GM12891 (cell line): ENCODE results near the gene BUD13.

Experiments
- DNase-seq: peaks from one replicate; pipeline ENCODE4 v3.0.0; 2011; ENCODE audit warnings: low spot score; ENCODE audit not compliant: insufficient read length
- FAIRE-seq: peaks from 2 replicates; lab custom pipeline; 2011; peaks lifted over from hg19 to GRCh38; lab: Jason Lieb, UNC
- PAX5 ChIP-seq: IDR thresholded peaks from 2 replicates; pipeline ENCODE4 v1.6.1; 2011; ENCODE audit warnings: low read length, moderate library complexity, mild to moderate bottlenecking; ENCODE audit not compliant: insufficient read depth, severe bottlenecking
- POLR2A ChIP-seq: IDR thresholded peaks from 2 replicates; pipeline ENCODE4 v1.6.1; 2011; ENCODE audit warnings: low read depth, low read length, control low read depth
- POLR2AphosphoS5 ChIP-seq: IDR thresholded peaks from 2 replicates; pipeline ENCODE4 v1.6.1; 2011; ENCODE audit warnings: low read depth, low read length, control low read depth
- POU2F2 ChIP-seq: IDR thresholded peaks from 2 replicates; pipeline ENCODE4 v1.6.1; 2011; ENCODE audit warnings: low read depth, mild to moderate bottlenecking, control low read depth, low read length, moderate library complexity
- SPI1 ChIP-seq: IDR thresholded peaks from 2 replicates; pipeline ENCODE4 v1.6.1; 2011; ENCODE audit warnings: low read depth, low read length, control low read depth
- TAF1 ChIP-seq: IDR thresholded peaks from 2 replicates; pipeline ENCODE4 v1.6.1; 2011; ENCODE audit warnings: low read depth, low read length, control low read depth

Gene BUD13

DNA sequence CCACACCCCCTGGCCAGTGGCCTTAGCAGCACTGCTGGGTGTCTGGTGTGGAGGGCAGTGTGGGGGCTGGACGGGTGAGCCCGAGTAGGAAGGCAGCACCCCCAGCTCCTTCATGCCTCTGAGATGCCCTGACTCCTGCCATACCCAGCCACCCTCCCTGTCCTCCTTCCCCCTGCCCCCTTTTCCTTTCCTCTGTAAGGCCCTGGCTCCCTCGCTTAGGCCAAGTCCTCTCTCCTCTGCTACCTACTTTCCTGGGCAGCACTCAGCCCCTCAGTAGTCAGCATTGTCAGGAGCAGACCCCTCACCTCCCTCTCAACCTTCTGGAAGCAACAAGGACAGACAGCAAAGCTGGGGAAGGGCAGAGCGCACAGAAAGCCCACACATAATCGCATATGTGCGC lies 48.0 kb downstream of the BUD13 start:
- TF ChIP-seq POLR2AphosphoS5 (no peak), TAF1 (no peak), SPI1 (no peak), POLR2A (no peak), PAX5 (no peak), POU2F2 (no peak)
- no peak for FAIRE-seq
- DNase-seq = no peak

DNA sequence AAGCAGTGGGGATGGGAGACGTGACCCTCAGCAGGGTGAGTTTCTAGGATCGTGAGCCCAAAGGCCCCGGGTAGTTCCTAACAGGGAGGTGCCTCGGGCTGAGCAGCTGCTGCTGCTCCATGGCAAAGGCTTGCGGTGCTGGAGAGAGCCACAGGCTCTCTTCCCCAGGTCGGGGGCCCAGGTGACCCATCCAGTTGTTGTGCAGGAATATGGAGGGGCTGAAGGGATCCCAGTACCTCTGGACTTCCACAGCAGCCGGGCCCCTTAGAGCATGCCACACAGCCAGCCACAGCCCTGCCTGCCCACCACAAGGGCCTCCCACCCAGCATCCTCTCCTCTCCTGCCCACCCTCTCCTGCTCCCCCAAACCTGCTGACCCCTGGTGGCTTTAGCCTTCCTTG lies 49.3 kb downstream of the BUD13 start:
- FAIRE-seq = no peak
- no peak for DNase-seq
- TF ChIP-seq SPI1 (no peak), TAF1 (no peak), POU2F2 (no peak), PAX5 (no peak)

DNA sequence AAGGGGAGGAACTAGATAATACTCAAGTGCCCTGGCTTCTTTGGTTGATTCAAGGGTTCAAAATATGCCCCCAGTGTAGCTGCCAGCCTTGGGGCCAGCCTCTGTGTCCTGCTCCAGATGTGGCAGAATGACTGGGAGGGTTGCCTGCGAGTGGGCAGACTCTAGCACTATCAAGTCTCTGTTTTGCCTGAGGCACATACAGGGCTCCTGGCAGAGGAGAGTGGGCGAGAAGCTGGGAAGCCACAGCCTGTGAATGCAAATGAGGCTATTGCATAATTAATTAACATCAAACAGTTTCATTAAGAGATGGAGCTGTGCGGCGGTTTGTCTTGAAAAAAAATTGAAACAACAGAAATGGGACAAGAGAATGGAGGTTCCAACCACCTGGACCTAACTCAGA lies 50.8 kb downstream of the BUD13 start:
- DNase-seq (no peak), FAIRE-seq (no peak)
- no peak for TF ChIP-seq PAX5

DNA sequence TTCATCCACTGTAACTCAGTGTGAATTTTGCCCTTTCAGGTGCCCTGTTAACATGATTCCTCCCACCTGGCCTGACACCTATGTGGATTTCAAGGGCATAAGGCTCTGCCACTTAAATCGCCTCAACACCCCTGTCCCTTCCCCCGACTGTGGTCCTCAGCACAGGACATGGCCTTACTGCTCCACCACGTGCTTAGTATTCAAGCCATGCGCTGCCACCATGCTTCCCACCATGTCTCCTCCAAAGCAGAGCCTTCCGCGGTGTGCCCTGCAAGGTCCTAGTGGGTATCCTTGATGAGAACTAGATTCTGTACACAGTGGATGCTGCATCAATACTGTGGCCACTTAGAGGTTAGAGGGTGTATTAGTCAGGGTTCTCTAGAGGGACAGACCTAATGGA lies 51.9 kb downstream of the BUD13 start:
- DNase-seq = no peak
- TF ChIP-seq POLR2A (no peak), POLR2AphosphoS5 (no peak), SPI1 (no peak), PAX5 (no peak), TAF1 (no peak), POU2F2 (no peak)
- no peak for FAIRE-seq

DNA sequence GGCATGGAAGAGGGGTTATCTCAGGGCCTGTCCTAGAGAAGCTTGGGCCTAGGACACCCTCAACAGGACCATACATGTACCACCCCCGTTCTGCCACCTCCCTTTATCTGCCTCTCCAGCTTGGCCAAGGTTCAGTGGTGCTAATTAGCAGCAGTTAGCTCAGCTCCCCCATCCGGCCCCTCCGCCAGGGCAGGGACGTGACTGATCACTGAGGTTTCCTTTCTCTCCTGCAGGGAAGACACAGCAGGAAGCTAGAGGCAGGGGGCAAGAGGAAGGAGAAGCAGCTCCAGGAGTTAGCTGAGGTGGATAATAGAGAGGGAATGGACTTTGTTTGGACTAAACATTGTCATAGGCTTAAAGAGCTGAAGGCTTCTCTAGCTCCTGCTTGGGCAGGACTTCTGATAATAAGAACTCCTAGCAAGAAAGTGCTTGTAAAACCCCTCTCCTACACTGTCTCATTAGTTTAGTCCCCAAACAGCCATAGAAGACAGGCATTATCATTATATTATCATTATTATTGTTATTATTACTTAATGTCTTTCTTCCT lies 53.8 kb downstream of the BUD13 start:
- TF ChIP-seq PAX5 = no peak
- no peak for TF ChIP-seq POLR2A
- TF ChIP-seq SPI1 = no peak
- TF ChIP-seq TAF1 = no peak
- no peak for TF ChIP-seq POLR2AphosphoS5
- no peak for TF ChIP-seq POU2F2
- FAIRE-seq (no peak), DNase-seq (no peak)

DNA sequence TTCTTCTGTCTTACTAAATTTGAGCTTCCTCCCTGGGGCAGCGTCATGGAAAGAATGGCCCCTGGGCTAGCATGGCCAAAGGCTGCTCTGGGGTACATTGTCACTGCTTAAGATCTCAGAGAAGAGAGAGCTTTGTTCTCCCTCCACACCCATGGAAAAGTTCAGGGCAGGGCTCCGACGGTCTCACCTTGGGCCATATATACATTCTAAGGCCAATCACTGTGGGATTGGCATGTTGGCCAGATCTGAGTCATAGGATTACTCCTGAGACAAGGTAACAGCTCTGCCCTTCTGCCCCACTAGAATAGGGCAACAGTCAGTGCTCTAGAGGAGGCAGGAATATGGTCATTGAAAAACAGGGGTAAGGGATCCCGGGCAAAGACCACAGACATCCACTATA lies 56.2 kb downstream of the BUD13 start:
- FAIRE-seq (no peak), DNase-seq (no peak)
- no peak for TF ChIP-seq SPI1
- TF ChIP-seq POLR2AphosphoS5 = no peak
- TF ChIP-seq TAF1 = no peak
- no peak for TF ChIP-seq PAX5
- no peak for TF ChIP-seq POU2F2
- no peak for TF ChIP-seq POLR2A

DNA sequence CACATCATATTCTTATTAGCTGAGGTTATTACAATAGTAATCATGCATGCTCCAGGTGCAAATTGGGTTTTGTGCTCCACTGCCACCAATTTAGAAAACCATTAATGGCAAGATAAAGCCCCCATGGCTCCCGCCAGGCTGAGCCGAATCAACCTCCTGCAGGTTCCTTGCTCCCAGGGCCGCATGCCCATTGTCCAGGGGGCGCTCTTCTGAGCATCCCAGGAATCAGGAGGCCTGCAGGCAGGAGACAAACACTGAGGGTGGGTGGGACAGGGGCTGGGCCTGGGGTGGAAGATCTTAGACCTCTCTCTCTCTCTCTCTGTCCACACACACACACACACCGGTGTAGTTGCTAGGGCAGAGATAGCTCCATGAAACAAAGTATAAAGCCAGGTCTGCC lies 57.4 kb downstream of the BUD13 start:
- no peak for TF ChIP-seq POLR2A
- TF ChIP-seq POLR2AphosphoS5 = no peak
- no peak for TF ChIP-seq SPI1
- TF ChIP-seq TAF1 = no peak
- TF ChIP-seq PAX5 = no peak
- TF ChIP-seq POU2F2 = no peak
- no peak for FAIRE-seq
- DNase-seq = no peak

DNA sequence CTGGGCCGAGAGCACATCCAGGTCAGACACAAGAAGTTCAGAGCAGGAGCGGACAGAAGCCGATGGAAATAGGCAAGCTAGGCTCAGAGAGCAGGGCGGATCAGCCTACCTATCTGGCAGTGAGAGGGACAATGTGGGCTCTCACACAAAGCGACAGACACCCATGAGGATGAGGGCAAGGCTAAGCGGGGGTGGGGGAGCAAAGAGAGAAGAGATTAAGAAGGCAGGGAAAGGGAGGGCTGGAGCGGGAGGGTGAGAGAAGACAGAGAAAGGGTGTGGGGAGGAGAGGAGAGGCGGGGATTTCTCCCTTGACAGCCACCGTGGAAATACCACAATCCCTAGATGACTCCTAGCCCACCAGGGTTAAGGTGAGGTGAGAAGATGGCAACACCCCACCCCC lies 57.9 kb downstream of the BUD13 start:
- FAIRE-seq = no peak
- DNase-seq = no peak
- TF ChIP-seq POLR2A (no peak), POU2F2 (no peak), POLR2AphosphoS5 (no peak), SPI1 (no peak), TAF1 (no peak), PAX5 (no peak)

DNA sequence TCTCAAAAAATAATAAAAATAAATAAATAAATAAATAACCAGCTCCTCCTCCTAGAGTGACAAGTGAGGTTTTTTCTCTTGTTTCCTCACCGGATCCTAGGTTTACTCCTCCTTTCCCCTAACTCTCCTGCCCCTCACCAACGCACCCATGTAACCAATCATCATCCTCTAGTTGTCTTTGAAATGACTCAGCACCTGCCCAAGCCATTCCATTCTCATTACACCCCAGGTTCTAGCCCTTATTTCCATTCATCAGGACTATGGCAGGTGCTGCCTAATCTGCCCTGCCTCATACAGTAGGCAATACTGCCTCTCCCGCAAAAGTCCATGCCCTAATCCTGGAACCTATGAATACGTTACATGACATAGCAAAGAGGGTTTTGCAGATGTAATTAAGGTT lies 60.4 kb downstream of the BUD13 start:
- FAIRE-seq (no peak), DNase-seq (no peak)
- TF ChIP-seq POU2F2 (no peak), POLR2AphosphoS5 (no peak), TAF1 (no peak), SPI1 (no peak), PAX5 (no peak), POLR2A (no peak)

DNA sequence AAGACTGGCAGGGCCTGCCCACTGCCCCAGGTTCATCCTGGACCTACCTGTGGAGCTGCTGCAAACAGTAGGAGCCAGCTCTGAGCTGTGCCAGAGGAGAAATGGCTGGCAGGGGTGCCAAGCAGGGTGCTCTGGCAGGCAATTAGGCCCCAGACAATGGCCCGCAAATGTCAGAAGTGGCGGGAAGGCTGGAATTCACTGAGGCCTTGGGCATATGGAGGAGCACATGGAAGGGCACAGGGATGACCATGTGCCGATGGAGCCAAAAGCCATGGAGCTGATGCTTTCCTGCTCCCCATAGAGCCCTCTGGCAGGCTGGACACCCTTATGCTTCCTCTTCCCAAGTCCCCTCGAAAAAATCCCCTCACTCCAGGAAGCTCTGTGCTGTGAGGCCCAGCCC lies 62.0 kb downstream of the BUD13 start:
- TF ChIP-seq POLR2A = no peak
- TF ChIP-seq POU2F2 = no peak
- no peak for FAIRE-seq

More for the DNA sequence above, 62.0 kb downstream of the BUD13 start:
- DNase-seq = no peak
